C4-2B (cell line): ENCODE measurements around the gene MATN1.

ENCODE experiments used
- H3K27ac ChIP-seq: fragments of 450-650 bp; 2 replicates; pipeline ENCODE4 v1.5.1; 2017
- ZFX ChIP-seq: fragments of 450-650 bp; IDR thresholded peaks from 2 replicates; pipeline ENCODE4 v1.6.1; 2017
- TF ChIP-seq, protein P1 (sequence below): fragments of 450-650 bp; conservative IDR thresholded peaks from 2 replicates; pipeline ENCODE4 v1.5.1; 2017; ENCODE audit warnings: mild to moderate bottlenecking

MATN1 gene

GRCh38 chr1:30760596-30761324 is 37.4 kb upstream of the MATN1 start:
- TF ChIP-seq ZFX, result no peak
- TF ChIP-seq, protein P1, sequence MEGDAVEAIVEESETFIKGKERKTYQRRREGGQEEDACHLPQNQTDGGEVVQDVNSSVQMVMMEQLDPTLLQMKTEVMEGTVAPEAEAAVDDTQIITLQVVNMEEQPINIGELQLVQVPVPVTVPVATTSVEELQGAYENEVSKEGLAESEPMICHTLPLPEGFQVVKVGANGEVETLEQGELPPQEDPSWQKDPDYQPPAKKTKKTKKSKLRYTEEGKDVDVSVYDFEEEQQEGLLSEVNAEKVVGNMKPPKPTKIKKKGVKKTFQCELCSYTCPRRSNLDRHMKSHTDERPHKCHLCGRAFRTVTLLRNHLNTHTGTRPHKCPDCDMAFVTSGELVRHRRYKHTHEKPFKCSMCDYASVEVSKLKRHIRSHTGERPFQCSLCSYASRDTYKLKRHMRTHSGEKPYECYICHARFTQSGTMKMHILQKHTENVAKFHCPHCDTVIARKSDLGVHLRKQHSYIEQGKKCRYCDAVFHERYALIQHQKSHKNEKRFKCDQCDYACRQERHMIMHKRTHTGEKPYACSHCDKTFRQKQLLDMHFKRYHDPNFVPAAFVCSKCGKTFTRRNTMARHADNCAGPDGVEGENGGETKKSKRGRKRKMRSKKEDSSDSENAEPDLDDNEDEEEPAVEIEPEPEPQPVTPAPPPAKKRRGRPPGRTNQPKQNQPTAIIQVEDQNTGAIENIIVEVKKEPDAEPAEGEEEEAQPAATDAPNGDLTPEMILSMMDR, result no peak
- no peak overlapping the region for H3K27ac ChIP-seq

- TF ChIP-seq ZFX, result no peak
- no peak overlapping the region for H3K27ac ChIP-seq
Measured at GRCh38 chr1:30759718-30760281, 36.4 kb upstream of the MATN1 start.

GRCh38 chr1:30758785-30759380 is 35.5 kb upstream of the MATN1 start:
- TF ChIP-seq ZFX, result no peak
- TF ChIP-seq, protein P1, result no peak
- no peak overlapping the region for H3K27ac ChIP-seq

DNA sequence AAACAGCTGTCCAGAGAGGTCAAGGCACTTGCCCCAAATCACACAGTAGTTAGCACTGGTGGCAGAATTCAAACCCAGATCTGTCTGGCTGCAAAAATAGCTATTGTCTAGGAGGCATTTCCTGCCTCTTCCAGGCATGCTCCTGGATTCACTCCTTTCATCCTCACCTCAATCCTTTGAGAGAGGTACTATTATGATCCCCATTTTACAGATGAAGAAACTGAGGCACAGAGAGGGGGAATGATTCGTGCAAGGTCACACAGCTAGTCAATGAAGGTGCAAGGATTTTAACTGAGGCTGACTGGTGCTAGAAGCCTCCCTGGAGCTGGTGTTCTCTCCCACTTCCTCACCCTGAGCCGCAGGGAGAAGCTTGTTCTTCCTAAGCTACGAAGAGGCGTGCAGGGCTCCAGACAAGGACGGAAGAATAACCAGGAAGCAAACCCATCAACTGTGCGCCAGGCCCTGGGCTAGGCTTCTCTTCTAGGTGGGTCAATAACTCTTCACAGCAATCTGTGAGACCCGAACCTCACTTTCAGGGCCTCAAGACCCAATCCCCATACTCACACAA is 34.8 kb upstream of the MATN1 start:
- no peak for TF ChIP-seq ZFX
- TF ChIP-seq, protein P1, result no peak
- no peak overlapping the region for H3K27ac ChIP-seq

DNA sequence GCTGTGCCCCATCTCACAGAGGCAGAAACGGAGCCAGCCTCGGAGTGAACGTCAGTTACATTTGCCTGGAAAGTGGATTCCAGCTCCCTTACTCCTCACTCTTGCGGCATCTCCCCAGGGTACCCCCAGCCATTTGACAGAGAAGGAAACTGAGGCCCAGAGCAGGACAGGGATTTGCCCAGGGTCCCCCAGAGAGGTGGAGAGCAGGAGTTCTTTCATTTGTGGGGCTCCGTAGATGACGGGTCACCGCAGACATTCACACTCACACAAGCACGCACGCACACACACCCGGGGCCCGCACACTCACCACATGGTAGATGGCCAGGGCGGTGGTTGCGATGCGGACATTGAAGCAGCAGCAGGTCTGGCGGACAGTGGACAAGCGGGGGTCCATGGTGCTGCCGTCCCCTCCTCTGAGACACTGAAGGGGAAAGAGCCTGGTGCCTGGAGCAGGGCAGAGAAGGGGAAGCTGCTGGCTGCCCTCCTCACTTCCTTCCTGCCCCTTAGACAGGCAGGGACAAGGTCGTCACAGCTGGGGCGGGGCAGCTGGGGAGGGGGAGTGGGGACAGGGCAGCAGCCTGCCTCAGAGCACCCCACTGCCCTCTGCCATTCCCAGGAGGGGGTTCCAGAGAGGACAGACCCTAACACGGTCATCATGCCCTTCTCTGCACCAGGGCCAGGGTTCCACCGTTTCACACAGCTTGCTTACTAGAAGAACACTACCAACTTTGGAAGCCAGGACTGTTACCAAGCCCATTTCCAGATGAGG is 34.2 kb upstream of the MATN1 start, which contains the start of gene LAPTM5:
Gene LAPTM5 (minus strand): TSS at position 423 of the 769 bp plus-strand sequence. CDS start 29 bp downstream, at position 394.
- no peak for TF ChIP-seq ZFX
- TF ChIP-seq, protein P1, result no peak
- no peak within 1 kb of the TSS for H3K27ac ChIP-seq

DNA sequence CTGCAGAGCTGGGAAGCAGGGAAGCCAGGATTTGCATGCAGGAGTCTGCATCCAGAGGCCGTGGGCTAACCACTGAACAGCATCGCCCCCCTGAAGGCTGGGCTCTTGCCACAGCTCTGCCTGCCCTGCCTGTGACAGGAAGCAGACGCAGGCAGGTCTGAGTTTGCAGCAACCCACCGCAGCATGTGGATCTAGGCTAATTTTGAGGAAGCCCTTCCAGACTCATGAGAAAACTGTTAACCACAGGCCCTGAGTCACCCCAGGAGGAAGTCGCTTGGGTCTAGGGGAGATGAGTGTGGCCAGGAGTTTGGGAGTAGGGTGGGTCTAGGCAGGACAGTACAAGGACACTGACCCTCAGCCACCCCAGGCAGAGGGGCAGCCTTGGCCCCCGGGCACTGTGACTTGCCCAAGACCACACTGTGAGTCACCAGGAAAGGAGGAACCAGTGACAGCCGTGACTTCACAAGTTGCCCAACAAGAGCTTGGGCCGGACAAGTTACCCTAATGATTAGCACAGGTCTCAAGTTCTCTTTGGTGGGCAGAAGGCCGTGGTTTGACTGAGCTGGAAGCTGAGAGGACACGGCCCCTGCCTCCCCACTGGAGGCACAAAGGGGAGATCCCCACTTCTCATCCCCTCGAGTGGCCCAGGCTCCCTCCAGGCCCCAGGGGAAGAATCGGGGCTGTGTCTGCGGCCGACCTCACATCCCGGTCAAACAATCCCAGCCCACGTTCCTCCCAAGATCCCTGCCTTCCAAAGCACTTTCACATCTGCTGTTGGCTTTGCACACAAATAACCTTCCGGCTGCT is 33.4 kb upstream of the MATN1 start:
- no peak overlapping the region for H3K27ac ChIP-seq
- TF ChIP-seq, protein P1, result no peak
- TF ChIP-seq ZFX, result no peak

- H3K27ac ChIP-seq, result no peak overlapping the region
Measured at GRCh38 chr1:30756206-30756544, 32.8 kb upstream of the MATN1 start.

More at GRCh38 chr1:30756206-30756544, 32.8 kb upstream of the MATN1 start:
- no peak for TF ChIP-seq ZFX
- TF ChIP-seq, protein P1, result no peak
